PC-9 (cell line): Measurements from ENCODE around the gene KIF17.

Experiments
- CTCF ChIP-seq: fragments of 200-600 bp; sonication (generic); conservative IDR thresholded peaks from 2 replicates; pipeline ENCODE4 v1.6.1; 2017; ENCODE audit warnings: mixed run types, antibody characterized with exemption, mild to moderate bottlenecking, moderate library complexity
- EZH2 ChIP-seq: fragments of 200-600 bp; sonication (generic); IDR thresholded peaks from 2 replicates; pipeline ENCODE4 v1.8.0; 2017; ENCODE audit warnings: antibody characterized with exemption, low read depth

GRCh38 chr1:20742671-20743070 is 24.9 kb upstream of the KIF17 start:
- TF ChIP-seq CTCF: no peak
- no peak for TF ChIP-seq EZH2
